Dedifferentiated amniotic fluid mesenchymal stem cell (primary cell): Measurements from ENCODE around the gene GPR151.
"Not testable (repeated sequence)": the region's sequence is repeated elsewhere in the genome, so short reads cannot be mapped to it uniquely, and the experiment has no call there.

Experiments used
- DNase-seq: peaks from one replicate; pipeline ENCODE4 v3.0.0-alpha.2; 2016; ENCODE audit errors: extremely low spot score

Gene GPR151

GRCh38 chr5:146516151-146516475 lies at the start of gene GPR151:
TSS of gene GPR151 (minus strand) at chr5:146516190. CDS start at chr5:146516113, 77 bp downstream.
- no peak for DNase-seq

GRCh38 chr5:146564007-146564762 lies 48.2 kb upstream of the GPR151 start:
- no peak for DNase-seq

- DNase-seq: no peak
Observed at GRCh38 chr5:146562461-146562860, 46.5 kb upstream of the GPR151 start.

GRCh38 chr5:146561711-146562110 lies 45.7 kb upstream of the GPR151 start:
- no peak for DNase-seq

- peak; percentile 16 for DNase-seq
Observed at GRCh38 chr5:146560205-146560812, 44.3 kb upstream of the GPR151 start.

GRCh38 chr5:146556884-146557283 lies 40.9 kb upstream of the GPR151 start:
- DNase-seq: not testable (repeated sequence)

GRCh38 chr5:146553446-146553845 lies 37.5 kb upstream of the GPR151 start:
- no peak for DNase-seq

GRCh38 chr5:146549615-146550014 lies 33.6 kb upstream of the GPR151 start:
- DNase-seq: no peak

- DNase-seq: no peak
Observed at GRCh38 chr5:146548781-146549449, 32.9 kb upstream of the GPR151 start.

- DNase-seq: no peak
Observed at GRCh38 chr5:146544232-146544631, 28.2 kb upstream of the GPR151 start.

- peak; percentile 38 for DNase-seq
Observed at GRCh38 chr5:146541958-146542849, 26.2 kb upstream of the GPR151 start.

GRCh38 chr5:146540414-146540813 lies 24.4 kb upstream of the GPR151 start:
- no peak for DNase-seq

- DNase-seq: no peak
Observed at GRCh38 chr5:146539973-146540372, 24.0 kb upstream of the GPR151 start.

GRCh38 chr5:146538432-146538831 lies 22.4 kb upstream of the GPR151 start:
- DNase-seq: no peak

GRCh38 chr5:146533882-146534281 lies 17.9 kb upstream of the GPR151 start:
- DNase-seq: no peak

GRCh38 chr5:146533260-146533857 lies 17.4 kb upstream of the GPR151 start:
- peak; percentile 33 for DNase-seq

GRCh38 chr5:146529984-146530383 lies 14.0 kb upstream of the GPR151 start:
- DNase-seq: no peak

GRCh38 chr5:146528236-146528635 lies 12.2 kb upstream of the GPR151 start:
- no peak for DNase-seq

GRCh38 chr5:146527785-146528184 lies 11.8 kb upstream of the GPR151 start:
- no peak for DNase-seq

- no peak for DNase-seq
Observed at GRCh38 chr5:146523698-146524097, 7.7 kb upstream of the GPR151 start.

- no peak for DNase-seq
Observed at GRCh38 chr5:146521403-146522106, 5.6 kb upstream of the GPR151 start.
